Activated naive CD8-positive, alpha-beta T cell treated with anti-CD3 and anti-CD28 coated beads, Interleukin-2, amount 50 U/mL, for 24 hours (primary cell): ENCODE measurements around the gene CTNNA3.
"Not testable (repeated sequence)": the region's sequence is repeated elsewhere in the genome, so short reads cannot be mapped to it uniquely, and the experiment has no call there.

Experiments used
- ATAC-seq: fragments of 150-1000 bp; cut with Tn5 transposase; one replicate; pipeline ENCODE4 v1.10.0; 2021
- DNase-seq: peaks from one replicate; pipeline ENCODE4 v3.0.0; 2021
- H3K27ac Mint-ChIP-seq: one replicate; pipeline ENCODE4 v1.8.0; 2021; ENCODE audit warnings: mild to moderate bottlenecking, mixed read lengths
- H3K27me3 Mint-ChIP-seq: one replicate; pipeline ENCODE4 v1.8.0; 2021; ENCODE audit warnings: mixed read lengths
- H3K36me3 Mint-ChIP-seq: one replicate; pipeline ENCODE4 v1.8.0; 2021; ENCODE audit warnings: low read depth, mixed read lengths
- H3K4me1 Mint-ChIP-seq: one replicate; pipeline ENCODE4 v1.8.0; 2021; ENCODE audit warnings: mixed read lengths
- H3K4me3 Mint-ChIP-seq: one replicate; pipeline ENCODE4 v1.8.0; 2021; ENCODE audit warnings: mild to moderate bottlenecking, moderate library complexity, mixed read lengths
- H3K9me3 Mint-ChIP-seq: one replicate; pipeline ENCODE4 v1.8.0; 2021; ENCODE audit warnings: mixed read lengths

The CTNNA3 gene

DNA sequence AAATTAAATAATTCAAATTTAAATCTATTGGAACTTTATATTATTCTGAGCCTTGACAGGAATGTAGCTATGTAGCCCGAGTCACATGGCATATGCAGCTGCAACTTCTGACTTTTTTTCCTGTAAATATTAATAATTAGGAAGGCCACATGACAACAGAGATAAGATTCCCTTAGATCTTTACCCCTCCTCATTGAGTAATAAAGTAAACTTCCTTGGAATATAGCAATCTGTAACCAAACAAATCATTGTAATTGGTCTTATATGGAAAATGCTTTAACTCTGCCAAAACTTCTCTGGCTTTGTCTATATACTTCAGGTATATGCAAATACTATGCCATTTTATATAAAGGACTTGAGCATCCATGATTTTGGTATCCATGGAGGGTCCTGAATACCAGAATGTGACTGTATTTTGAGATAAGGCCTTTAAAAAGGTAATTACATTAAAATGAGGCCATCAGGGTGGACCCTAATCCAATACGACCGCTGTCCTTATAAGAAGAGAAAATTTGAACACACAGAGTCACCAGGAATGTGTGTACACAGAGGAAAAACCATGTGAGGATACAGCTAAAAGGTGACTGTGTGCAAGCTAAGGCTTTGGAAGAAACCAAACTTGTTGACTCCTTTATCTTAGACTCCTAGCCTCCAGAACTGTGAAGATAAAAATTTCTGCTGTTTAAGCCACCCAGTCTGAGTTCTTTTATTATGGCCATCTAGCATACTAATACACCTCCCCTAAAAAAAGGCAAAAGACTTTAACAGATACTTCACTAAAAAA is 222.0 kb downstream of the CTNNA3 start:
- H3K9me3 Mint-ChIP-seq, result peaks cover 13% of the 10 kb centered on the region
- H3K36me3 Mint-ChIP-seq, result peaks cover 2% of the 10 kb centered on the region
- no peak for DNase-seq
- no peak overlapping the region for H3K27ac Mint-ChIP-seq
- H3K27me3 Mint-ChIP-seq, result peaks cover 2% of the 10 kb centered on the region
- no peak for ATAC-seq
- H3K4me3 Mint-ChIP-seq, result no peak overlapping the region
- H3K4me1 Mint-ChIP-seq, result no peaks in the 10 kb centered on the region

DNA sequence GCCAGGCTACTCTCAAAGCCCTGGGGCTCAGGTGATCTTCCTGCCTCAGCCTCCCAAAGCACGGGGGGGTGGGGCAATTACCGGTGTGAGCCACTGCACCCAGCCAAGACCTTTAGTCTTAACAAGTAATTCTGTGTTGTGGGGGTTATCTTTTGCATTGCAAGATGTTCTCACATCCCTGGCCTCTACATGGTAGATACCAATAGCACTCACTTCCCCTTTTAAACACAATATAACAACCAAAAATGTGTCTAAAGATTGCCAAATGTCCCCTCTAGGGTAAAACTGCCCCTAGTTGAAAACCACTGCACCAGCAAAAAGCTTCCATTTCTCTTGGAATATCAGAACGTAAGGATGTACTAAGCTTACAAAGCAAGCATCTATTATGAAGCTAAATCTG is 225.0 kb downstream of the CTNNA3 start:
- H3K27ac Mint-ChIP-seq, result no peak overlapping the region
- H3K27me3 Mint-ChIP-seq, result peaks cover 2% of the 10 kb centered on the region
- DNase-seq (no peak), ATAC-seq (no peak)
- no peaks in the 10 kb centered on the region for H3K9me3 Mint-ChIP-seq
- H3K36me3 Mint-ChIP-seq, result no peaks in the 10 kb centered on the region
- no peak overlapping the region for H3K4me3 Mint-ChIP-seq
- H3K4me1 Mint-ChIP-seq, result no peaks in the 10 kb centered on the region

DNA sequence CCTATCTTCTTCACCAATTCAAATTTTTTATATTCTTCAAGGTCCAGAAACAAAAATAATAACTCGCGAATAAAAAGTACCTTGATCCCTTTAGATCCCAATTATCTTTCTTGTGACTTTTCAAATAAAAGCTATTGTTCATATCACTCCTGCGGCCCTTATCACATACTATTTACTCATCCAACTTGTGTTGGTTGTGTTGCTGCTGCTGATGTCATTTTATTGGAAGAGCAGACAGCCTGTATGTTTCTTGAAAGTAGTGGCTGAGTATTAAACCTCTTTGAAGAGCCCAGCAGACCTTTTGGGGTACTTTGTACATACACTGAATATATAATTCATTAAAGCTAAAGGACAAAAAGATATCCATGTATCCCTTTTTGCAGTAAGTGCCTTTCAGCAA is 231.7 kb downstream of the CTNNA3 start:
- DNase-seq (no peak), ATAC-seq (no peak)
- Mint-ChIP-seq H3K9me3 (no peaks in the 10 kb centered on the region), H3K4me1 (no peaks in the 10 kb centered on the region), H3K27me3 (peaks cover 2% of the 10 kb centered on the region), H3K27ac (no peak overlapping the region), H3K36me3 (no peaks in the 10 kb centered on the region), H3K4me3 (no peak overlapping the region)

DNA sequence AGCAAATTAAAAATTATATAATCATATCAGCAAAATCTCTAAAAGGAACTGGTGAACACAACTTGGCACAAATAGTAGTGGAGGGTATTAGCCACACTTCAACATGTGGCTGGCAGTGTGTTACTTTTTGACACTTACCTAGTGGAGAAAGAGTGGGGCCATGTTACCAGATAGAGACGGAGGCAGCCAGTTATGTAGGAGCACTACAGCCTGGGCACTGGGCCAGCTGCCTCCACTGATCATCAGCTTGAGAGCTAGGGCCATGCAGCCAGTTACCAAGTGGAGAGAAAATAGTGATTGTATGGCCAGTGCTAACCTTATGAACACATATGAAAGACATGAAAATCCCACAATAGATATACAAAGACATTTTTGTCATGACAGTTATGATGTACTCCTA is 243.1 kb downstream of the CTNNA3 start:
- Mint-ChIP-seq H3K27ac (no peak overlapping the region), H3K4me1 (no peaks in the 10 kb centered on the region), H3K9me3 (peaks cover 27% of the 10 kb centered on the region), H3K27me3 (peaks cover 2% of the 10 kb centered on the region), H3K36me3 (no peaks in the 10 kb centered on the region), H3K4me3 (no peak overlapping the region)
- ATAC-seq, result no peak
- no peak for DNase-seq

DNA sequence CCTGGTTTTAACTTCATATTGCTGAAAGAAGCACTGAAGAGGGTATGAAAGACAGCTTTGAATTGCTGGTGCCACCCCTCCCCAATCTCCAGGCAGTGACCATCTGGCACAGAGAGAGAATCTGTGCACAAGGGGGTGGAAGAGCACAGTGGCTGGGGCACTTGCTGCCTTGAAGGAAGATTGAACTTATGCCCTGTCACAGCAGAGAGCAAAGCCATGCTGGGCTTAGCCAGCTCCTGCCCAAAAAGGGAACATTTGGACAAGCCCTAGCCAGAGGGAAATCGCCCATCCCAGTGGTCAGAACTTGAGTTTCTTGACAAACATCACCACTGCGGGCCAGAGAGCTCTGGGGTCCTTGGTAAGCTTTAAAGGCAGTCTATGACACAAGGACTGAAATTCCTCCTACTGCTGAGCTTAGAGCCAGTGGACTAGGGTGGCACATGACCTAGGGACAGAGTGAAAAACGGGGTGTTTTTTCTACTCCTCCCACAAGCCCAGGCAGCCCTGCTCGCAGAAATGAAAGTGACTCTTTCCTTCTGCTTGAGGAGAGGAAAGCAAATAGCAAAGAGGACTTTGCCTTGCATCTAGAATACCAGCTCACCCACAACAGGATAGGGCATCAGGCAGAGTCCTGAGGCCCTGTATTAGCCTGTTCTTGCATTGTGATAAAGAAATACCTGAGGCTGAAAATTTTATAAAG is 257.2 kb downstream of the CTNNA3 start:
- Mint-ChIP-seq H3K9me3 (peaks cover 8% of the 10 kb centered on the region), H3K4me1 (no peaks in the 10 kb centered on the region), H3K4me3 (no peak overlapping the region), H3K27me3 (peaks cover 2% of the 10 kb centered on the region), H3K27ac (no peak overlapping the region), H3K36me3 (no peaks in the 10 kb centered on the region)
- no peak for DNase-seq
- ATAC-seq, result no peak

DNA sequence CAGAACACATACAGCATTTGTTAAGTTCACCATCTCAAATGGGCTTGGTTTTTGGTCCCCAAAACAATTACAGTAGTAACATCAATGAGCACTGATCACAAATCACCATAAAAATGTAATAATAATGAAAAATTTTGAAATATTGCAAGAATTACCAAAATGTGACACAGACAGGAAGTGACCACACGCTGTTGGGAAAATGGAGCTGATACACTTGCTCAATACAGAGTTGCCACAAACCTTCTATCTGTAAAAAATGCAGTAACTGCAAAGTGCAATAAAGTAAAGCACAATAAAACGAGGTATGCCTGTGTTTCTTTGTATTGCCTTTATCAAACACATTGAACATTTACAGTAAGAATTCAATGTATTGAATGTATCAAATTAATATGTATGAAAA is 262.7 kb downstream of the CTNNA3 start:
- no peaks in the 10 kb centered on the region for H3K9me3 Mint-ChIP-seq
- ATAC-seq (no peak), DNase-seq (no peak)
- H3K4me3 Mint-ChIP-seq, result no peak overlapping the region
- no peaks in the 10 kb centered on the region for H3K36me3 Mint-ChIP-seq
- no peaks in the 10 kb centered on the region for H3K4me1 Mint-ChIP-seq
- H3K27ac Mint-ChIP-seq, result no peak overlapping the region
- peaks cover 2% of the 10 kb centered on the region for H3K27me3 Mint-ChIP-seq

DNA sequence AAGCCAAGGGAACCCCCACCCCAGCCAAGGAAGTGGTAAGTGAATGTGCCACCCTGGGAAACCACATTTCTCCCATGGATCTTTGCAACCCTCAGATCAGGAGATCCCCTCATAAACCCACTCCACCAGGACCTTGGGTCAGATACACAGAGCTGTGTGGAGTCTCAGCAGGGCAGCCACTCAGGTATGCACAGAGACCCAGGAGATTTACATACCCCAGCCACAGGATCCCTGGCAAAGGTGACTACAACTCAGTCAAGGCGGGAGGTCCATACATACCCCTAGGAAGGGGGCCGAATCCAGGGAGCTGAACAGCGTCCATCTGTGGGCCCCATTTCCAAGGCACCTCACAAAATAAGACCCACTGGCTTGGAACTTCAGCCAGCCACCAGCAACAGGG is 293.4 kb downstream of the CTNNA3 start:
- DNase-seq (no peak), ATAC-seq (no peak)
- Mint-ChIP-seq H3K4me1 (no peaks in the 10 kb centered on the region), H3K27me3 (no peaks in the 10 kb centered on the region), H3K27ac (no peak overlapping the region), H3K9me3 (peaks cover 37% of the 10 kb centered on the region), H3K4me3 (no peak overlapping the region), H3K36me3 (no peaks in the 10 kb centered on the region)

DNA sequence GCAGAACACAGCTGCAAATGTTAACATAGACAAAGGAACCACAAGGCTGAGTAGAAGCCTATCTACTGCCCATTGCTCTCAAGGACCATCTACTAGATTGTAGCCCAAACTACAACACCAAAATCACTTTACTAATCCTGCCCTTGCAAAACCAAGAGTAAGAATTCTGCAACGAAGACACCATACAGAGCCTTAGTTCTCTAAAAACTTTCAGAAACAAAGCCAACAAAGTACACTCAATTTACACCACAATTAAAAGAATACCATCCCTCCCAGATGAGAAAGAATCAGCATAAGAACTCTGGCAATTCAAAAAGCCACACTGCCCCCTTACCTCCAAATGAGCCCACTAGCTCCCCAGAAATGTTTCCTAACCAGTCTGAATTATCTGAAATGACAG is 294.3 kb downstream of the CTNNA3 start:
- ATAC-seq (no peak), DNase-seq (no peak)
- peaks cover 31% of the 10 kb centered on the region for H3K9me3 Mint-ChIP-seq
- H3K27me3 Mint-ChIP-seq, result no peaks in the 10 kb centered on the region
- H3K36me3 Mint-ChIP-seq, result no peaks in the 10 kb centered on the region
- no peak overlapping the region for H3K27ac Mint-ChIP-seq
- H3K4me1 Mint-ChIP-seq, result no peaks in the 10 kb centered on the region
- no peak overlapping the region for H3K4me3 Mint-ChIP-seq

DNA sequence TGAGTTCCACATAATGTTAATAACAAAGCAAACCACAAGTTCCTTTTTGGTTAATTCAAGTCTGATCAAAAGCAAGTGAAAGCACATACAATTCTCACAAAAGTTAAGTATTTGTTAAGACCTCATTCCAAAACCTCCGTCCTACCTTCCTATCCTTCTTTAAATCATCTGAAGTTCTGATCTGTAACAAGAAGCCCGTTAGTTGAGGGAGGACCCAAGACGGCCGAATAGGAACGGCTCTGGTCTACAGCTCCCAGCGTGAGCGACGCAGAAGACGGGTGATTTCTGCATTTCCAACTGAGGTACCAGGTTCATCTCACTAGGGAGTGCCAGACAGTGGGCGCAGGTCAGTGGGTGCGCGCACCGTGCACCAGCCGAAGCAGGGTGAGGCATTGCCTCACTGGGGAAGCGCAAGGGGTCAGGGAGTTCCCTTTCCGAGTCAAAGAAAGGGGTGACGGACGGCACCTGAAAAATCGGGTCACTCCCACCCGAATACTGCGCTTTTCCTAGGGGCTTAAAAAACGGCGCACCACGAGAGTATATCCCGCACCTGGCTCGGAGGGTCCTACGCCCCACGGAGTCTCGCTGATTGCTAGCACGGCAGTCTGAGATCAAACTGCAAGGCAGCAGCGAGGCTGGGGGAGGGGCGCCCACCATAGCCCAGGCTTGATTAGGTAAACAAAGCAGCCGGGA is 309.0 kb downstream of the CTNNA3 start:
- Mint-ChIP-seq H3K4me3 (peak overlapping the region; percentile 34), H3K27me3 (peaks cover 16% of the 10 kb centered on the region)
- not testable (repeated sequence) for DNase-seq, H3K4me1 Mint-ChIP-seq, H3K27ac Mint-ChIP-seq, H3K9me3 Mint-ChIP-seq, ATAC-seq, H3K36me3 Mint-ChIP-seq

DNA sequence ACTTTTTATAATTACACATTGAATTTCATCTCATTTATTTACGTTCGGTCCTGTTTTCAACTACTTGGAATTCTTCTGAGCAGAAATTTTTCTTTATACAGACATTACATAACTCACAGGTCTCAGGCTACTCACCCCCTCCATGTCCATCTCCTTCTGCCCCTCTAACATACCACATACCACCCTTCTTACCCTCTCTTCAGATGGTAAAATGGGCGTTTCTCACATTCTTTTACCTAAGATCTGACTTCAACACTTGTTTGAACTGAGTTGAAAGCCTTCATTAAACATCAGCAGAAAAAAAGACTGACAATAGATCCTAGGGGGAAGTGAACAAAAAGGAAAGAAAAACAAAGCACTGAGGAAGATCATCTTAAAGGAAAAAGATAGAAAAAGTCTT is 309.7 kb downstream of the CTNNA3 start:
- H3K4me3 Mint-ChIP-seq, result no peak overlapping the region
- H3K9me3 Mint-ChIP-seq, result no peaks in the 10 kb centered on the region
- DNase-seq (no peak), ATAC-seq (no peak)
- H3K4me1 Mint-ChIP-seq, result no peaks in the 10 kb centered on the region
- no peak overlapping the region for H3K27ac Mint-ChIP-seq
- no peaks in the 10 kb centered on the region for H3K36me3 Mint-ChIP-seq
- peaks cover 16% of the 10 kb centered on the region for H3K27me3 Mint-ChIP-seq

DNA sequence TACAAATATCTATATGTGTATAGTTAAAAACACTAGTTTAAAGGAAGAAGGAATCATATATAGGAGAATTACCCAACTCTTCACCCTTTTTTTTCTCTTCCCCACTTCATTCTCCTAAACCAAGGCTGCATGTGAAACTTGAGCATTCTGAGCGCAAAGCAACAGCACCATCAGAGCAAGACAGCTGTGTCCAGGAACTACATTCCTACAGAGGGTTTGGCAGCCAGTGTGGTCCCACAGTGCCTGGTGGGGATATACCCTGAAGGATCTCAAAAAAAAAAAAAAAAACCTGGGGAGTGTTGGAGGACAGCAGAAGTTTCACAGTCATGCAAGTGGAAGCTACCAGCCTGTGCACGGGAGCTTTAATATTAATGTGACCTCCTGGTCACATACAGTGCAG is 310.4 kb downstream of the CTNNA3 start:
- Mint-ChIP-seq H3K9me3 (peaks cover under 1% of the 10 kb centered on the region), H3K27me3 (peaks cover 16% of the 10 kb centered on the region), H3K4me1 (no peaks in the 10 kb centered on the region), H3K36me3 (no peaks in the 10 kb centered on the region), H3K4me3 (no peak overlapping the region), H3K27ac (no peak overlapping the region)
- DNase-seq, result no peak
- ATAC-seq, result no peak

DNA sequence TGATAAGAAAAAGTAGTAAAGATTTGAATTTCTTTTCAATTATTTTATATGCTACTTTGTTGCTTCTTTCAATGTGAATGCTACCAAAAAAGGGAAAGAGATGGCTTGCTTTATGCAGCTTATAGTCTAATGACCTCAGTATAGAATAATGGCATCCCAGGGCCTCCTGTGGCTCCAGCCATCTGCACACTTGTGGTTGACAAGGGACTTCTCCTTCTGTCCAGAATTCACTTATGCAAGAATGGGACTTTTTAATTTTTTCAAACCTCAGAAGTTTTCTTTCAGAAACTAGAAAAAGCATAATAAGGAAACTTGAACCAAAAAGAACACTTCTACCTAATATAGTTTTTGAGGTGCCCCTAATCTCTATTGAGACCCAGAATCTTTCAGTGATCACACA is 310.9 kb downstream of the CTNNA3 start:
- peaks cover 3% of the 10 kb centered on the region for H3K9me3 Mint-ChIP-seq
- no peak overlapping the region for H3K4me3 Mint-ChIP-seq
- peaks cover 16% of the 10 kb centered on the region for H3K27me3 Mint-ChIP-seq
- ATAC-seq (no peak), DNase-seq (no peak)
- H3K27ac Mint-ChIP-seq, result no peak overlapping the region
- H3K36me3 Mint-ChIP-seq, result no peaks in the 10 kb centered on the region
- H3K4me1 Mint-ChIP-seq, result no peaks in the 10 kb centered on the region

DNA sequence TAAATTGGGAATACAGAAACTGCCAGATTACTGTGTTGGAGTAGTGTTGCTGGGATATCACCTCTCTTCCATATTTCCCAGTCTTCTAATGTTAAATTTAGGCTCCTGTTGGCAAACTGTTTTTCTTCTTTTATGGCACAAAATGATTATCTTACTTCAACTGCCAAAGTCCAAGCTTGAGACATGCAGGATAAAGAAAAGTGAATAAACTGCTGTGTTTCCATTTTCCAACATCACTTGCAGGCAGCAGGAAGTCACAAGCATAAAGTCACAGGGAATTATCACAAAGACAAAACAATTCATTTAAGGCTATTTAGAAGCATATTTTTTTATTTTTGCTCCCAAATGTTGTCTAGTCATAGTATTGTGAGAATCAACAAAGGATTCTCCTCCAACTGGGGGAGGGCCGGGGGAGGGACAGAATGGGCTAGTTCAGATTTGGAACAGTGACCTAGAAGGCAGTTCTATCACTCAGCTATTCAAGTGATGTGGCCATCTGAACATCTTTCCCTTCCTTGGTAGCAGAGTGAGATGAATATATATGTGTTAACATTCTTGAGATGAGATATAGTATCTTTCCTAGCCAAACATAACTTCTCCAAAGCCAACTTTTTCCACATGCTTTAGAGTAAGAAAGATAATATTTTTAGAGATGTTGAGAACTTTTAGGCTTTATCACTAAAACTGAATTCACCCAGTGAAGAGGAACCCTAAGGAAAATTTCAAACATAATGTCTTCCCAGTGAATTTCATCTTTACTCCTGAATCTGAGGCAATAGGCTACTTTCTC is 364.7 kb downstream of the CTNNA3 start:
- DNase-seq (no peak), ATAC-seq (no peak)
- Mint-ChIP-seq H3K9me3 (peaks cover 12% of the 10 kb centered on the region), H3K27me3 (peaks cover 1% of the 10 kb centered on the region), H3K27ac (no peak overlapping the region), H3K4me3 (no peak overlapping the region), H3K36me3 (no peaks in the 10 kb centered on the region), H3K4me1 (no peaks in the 10 kb centered on the region)

DNA sequence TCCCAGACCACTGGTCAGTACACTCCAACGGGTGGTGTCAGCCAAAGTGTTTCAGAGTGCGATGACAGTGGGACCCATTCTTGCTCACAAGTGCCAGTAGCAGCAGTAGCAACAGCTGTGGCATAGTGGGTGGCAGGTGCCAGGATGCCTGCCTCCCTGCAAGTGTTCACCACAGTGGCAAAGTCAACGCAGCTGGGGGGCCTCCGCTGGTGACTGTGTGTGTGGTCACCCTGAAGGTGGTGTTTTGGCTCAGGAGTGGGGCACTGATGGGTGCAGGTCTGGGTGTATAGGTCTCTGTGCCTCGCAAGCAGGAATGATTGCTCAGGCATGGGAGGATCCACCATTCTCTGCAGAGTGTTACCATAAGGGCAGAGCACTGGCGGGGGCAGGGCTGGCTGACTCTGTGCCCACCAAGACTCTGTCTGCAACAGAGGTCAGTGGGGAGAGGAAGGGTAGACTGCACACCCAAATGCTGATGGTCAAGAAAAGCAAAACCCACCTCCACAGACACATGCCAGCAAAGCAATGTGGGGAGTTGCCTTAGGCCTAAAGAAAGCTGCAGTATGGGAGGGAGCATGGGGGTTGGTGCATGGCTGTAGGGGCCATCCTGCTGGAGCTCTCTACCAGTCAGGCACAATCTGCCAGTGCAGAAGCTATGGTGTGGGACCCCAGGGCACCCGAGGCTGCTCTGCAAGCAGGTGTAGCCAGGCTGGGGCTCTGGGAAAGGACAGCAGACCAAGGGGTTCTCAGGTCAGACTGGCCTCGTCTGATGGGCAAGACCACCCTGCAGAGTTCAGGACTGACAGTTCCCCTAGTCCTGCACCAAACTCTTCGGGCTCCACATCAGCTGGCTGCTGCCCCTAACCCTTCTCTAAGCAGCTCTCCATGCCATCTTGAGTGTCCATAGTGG is 368.1 kb downstream of the CTNNA3 start:
- DNase-seq, result no peak
- peaks cover 36% of the 10 kb centered on the region for H3K9me3 Mint-ChIP-seq

More for the DNA sequence above, 368.1 kb downstream of the CTNNA3 start:
- no peak overlapping the region for H3K4me3 Mint-ChIP-seq
- no peaks in the 10 kb centered on the region for H3K4me1 Mint-ChIP-seq
- H3K27ac Mint-ChIP-seq, result no peak overlapping the region
- ATAC-seq, result no peak
- H3K36me3 Mint-ChIP-seq, result no peaks in the 10 kb centered on the region
- no peaks in the 10 kb centered on the region for H3K27me3 Mint-ChIP-seq
